Measurements from ENCODE around the gene METRNL. TPM values are rescaled to one million over a fixed set of nuclear protein-coding genes. Genes with fewer than 3 reads are reported as not detected.

METRNL gene
- total RNA-seq, 1 experiment from 2014 or later, result 21.0 TPM

DNA sequence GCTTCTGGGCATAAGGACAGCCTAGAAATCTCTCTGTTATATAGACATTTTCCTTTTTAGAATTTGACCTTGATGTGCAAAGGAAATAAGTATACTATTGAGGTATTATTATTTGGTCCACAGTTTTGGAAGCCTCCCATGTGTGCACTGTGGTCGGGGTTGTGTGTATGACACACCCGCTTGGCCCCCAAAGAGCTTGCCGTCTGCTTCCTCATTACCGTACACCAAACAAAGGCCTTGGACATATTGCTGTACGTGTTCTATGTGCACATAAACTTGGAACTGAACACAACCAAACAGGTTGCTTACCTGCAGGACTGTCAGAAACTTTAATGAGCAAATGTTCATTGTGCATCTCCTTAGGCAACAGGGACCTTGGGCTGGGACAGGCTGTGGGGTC, 38.2 kb downstream of the METRNL start:
- H3K36me3 ChIP-seq (ENCODE audit: control insufficient read depth, insufficient read depth, low read length), result no peaks in the 10 kb centered on the region
- no TSS peak for BruUV-seq (replicated peaks)
- H3K4me1 ChIP-seq (ENCODE audit: control insufficient read depth, insufficient read depth, low read length), result no peaks in the 10 kb centered on the region
- DNase-seq (ENCODE audit: low read depth, low spot score), result no peak
- intact Hi-C loops (cut with micrococcal nuclease; ENCODE audit: unreplicated experiment) (no loop called here), in situ Hi-C loops (cut with HindIII; ENCODE audit: low pct_unique_long_range_greater_than_20kb, low sequenced_read_pairs) (no loop called here)
- POLR2A ChIA-PET, result no interaction called here
- CTCF ChIA-PET, result no interaction called here
- no peak for ATAC-seq
- H3K27ac ChIP-seq (ENCODE audit: low read length), result no peak overlapping the region
- H3K27me3 ChIP-seq (ENCODE audit: control insufficient read depth, insufficient read depth, low read length), result peaks cover under 1% of the 10 kb centered on the region; the same call in 1 of the 2 replicates
- no peaks in the 10 kb centered on the region for H3K9me3 ChIP-seq (ENCODE audit: control insufficient read depth, insufficient read depth, low read depth, low read length)
- no peak overlapping the region for H3K4me3 ChIP-seq (ENCODE audit: low read depth in 2 of 2, low read length in 2 of 2)
- no peak for TF ChIP-seq TCF7L2 (IDR thresholded peaks at IDR 0.05; ENCODE audit: low read depth, low read length)
- TF ChIP-seq POLR2AphosphoS5 (IDR thresholded peaks at IDR 0.05; ENCODE audit: low read depth, low read length), result no peak
- TF ChIP-seq, protein P1, sequence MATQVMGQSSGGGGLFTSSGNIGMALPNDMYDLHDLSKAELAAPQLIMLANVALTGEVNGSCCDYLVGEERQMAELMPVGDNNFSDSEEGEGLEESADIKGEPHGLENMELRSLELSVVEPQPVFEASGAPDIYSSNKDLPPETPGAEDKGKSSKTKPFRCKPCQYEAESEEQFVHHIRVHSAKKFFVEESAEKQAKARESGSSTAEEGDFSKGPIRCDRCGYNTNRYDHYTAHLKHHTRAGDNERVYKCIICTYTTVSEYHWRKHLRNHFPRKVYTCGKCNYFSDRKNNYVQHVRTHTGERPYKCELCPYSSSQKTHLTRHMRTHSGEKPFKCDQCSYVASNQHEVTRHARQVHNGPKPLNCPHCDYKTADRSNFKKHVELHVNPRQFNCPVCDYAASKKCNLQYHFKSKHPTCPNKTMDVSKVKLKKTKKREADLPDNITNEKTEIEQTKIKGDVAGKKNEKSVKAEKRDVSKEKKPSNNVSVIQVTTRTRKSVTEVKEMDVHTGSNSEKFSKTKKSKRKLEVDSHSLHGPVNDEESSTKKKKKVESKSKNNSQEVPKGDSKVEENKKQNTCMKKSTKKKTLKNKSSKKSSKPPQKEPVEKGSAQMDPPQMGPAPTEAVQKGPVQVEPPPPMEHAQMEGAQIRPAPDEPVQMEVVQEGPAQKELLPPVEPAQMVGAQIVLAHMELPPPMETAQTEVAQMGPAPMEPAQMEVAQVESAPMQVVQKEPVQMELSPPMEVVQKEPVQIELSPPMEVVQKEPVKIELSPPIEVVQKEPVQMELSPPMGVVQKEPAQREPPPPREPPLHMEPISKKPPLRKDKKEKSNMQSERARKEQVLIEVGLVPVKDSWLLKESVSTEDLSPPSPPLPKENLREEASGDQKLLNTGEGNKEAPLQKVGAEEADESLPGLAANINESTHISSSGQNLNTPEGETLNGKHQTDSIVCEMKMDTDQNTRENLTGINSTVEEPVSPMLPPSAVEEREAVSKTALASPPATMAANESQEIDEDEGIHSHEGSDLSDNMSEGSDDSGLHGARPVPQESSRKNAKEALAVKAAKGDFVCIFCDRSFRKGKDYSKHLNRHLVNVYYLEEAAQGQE (IDR thresholded peaks at IDR 0.05; ENCODE audit: insufficient read depth in 1 of 2, low read depth in 2 of 2, low read length in 1 of 2), result no peak
- no peak for TF ChIP-seq SIN3A (IDR thresholded peaks at IDR 0.05; ENCODE audit: borderline replicate concordance, insufficient read depth, low read depth, low read length)
- TF ChIP-seq, protein P2, sequence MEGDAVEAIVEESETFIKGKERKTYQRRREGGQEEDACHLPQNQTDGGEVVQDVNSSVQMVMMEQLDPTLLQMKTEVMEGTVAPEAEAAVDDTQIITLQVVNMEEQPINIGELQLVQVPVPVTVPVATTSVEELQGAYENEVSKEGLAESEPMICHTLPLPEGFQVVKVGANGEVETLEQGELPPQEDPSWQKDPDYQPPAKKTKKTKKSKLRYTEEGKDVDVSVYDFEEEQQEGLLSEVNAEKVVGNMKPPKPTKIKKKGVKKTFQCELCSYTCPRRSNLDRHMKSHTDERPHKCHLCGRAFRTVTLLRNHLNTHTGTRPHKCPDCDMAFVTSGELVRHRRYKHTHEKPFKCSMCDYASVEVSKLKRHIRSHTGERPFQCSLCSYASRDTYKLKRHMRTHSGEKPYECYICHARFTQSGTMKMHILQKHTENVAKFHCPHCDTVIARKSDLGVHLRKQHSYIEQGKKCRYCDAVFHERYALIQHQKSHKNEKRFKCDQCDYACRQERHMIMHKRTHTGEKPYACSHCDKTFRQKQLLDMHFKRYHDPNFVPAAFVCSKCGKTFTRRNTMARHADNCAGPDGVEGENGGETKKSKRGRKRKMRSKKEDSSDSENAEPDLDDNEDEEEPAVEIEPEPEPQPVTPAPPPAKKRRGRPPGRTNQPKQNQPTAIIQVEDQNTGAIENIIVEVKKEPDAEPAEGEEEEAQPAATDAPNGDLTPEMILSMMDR (IDR thresholded peaks at IDR 0.05), result no peak

DNA sequence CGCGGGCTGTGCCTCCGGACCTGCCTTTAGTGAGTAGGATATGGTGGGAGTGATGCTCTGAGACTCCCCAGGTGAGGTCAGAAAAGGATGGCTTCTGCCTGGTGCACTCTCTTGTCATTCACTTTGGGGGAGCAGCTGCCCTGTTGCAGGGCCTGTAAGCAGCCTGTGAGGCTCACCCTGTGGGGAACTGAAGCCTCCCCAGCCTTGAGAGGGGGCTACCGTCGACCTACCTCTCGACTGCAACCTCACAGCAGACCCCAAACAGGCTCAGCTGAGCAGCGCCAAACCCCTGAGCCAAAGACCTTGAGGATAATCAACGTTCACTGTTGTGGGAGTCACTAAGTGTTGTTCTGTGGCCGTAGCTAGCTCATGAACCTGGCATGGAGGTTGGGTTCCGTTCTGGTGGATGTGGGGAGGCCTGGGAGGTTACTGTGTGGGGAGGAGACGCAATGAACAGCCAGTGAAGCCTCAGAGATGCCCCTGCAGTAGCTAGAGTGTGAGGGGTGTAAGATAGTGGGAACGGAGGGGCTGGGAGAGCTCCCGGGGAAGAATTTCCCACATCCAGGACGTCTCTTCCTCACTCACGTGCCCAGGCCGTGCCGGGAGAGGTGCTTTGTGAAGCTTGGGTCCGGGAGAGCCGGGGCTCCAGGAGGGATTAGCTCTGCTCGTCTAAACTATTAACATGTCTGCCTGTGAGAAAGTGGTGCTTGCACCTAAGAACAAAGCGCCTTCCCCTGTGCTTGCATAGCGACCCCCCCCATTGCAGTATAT, 38.8 kb downstream of the METRNL start:
- no peak for DNase-seq (ENCODE audit: low read depth, low spot score)
- ATAC-seq, result no peak
- Histone ChIP-seq H3K9me3 (ENCODE audit: control insufficient read depth, insufficient read depth, low read depth, low read length) (no peaks in the 10 kb centered on the region), H3K4me1 (ENCODE audit: control insufficient read depth, insufficient read depth, low read length) (no peaks in the 10 kb centered on the region), H3K36me3 (ENCODE audit: control insufficient read depth, insufficient read depth, low read length) (no peaks in the 10 kb centered on the region), H3K27ac (ENCODE audit: low read length) (no peak overlapping the region), H3K4me3 (ENCODE audit: low read depth in 2 of 2, low read length in 2 of 2) (no peak overlapping the region), H3K27me3 (ENCODE audit: control insufficient read depth, insufficient read depth, low read length) (peaks cover 3% of the 10 kb centered on the region; the same call in 1 of the 2 replicates)
- ChIA-PET CTCF (no interaction called here), POLR2A (interaction anchor here (1.2 kb wide), 1 partner anchor 13 kb away, joined by 3 read pairs; no protein-coding TSS in a partner anchor)
- intact Hi-C loops (cut with micrococcal nuclease; ENCODE audit: unreplicated experiment) (no loop called here), in situ Hi-C loops (cut with HindIII; ENCODE audit: low pct_unique_long_range_greater_than_20kb, low sequenced_read_pairs) (no loop called here)
- TF ChIP-seq POLR2AphosphoS5 (IDR thresholded peaks at IDR 0.05; ENCODE audit: low read depth, low read length), result no peak
- BruUV-seq (replicated peaks), result no TSS peak

All from Panc1 (cell line).